AG09319 (cell line): Measurements from ENCODE around the gene PLEKHG5.

Experiments
- DNase-seq: peaks from one replicate; pipeline ENCODE4 v3.0.0-alpha.2; 2010; ENCODE audit warnings: low read depth; ENCODE audit errors: extremely low read depth
- TF ChIP-seq, protein P1 (sequence below): IDR thresholded peaks from 2 replicates; pipeline ENCODE4 v1.5.1; 2011; ENCODE audit warnings: low read depth, mild to moderate bottlenecking, inconsistent platforms, low read length, moderate library complexity

PLEKHG5 gene

GRCh38 chr1:6500544-6501278, 9.2 kb upstream of the PLEKHG5 start:
- TF ChIP-seq, protein P1, sequence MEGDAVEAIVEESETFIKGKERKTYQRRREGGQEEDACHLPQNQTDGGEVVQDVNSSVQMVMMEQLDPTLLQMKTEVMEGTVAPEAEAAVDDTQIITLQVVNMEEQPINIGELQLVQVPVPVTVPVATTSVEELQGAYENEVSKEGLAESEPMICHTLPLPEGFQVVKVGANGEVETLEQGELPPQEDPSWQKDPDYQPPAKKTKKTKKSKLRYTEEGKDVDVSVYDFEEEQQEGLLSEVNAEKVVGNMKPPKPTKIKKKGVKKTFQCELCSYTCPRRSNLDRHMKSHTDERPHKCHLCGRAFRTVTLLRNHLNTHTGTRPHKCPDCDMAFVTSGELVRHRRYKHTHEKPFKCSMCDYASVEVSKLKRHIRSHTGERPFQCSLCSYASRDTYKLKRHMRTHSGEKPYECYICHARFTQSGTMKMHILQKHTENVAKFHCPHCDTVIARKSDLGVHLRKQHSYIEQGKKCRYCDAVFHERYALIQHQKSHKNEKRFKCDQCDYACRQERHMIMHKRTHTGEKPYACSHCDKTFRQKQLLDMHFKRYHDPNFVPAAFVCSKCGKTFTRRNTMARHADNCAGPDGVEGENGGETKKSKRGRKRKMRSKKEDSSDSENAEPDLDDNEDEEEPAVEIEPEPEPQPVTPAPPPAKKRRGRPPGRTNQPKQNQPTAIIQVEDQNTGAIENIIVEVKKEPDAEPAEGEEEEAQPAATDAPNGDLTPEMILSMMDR: no peak
- no peak for DNase-seq

DNA sequence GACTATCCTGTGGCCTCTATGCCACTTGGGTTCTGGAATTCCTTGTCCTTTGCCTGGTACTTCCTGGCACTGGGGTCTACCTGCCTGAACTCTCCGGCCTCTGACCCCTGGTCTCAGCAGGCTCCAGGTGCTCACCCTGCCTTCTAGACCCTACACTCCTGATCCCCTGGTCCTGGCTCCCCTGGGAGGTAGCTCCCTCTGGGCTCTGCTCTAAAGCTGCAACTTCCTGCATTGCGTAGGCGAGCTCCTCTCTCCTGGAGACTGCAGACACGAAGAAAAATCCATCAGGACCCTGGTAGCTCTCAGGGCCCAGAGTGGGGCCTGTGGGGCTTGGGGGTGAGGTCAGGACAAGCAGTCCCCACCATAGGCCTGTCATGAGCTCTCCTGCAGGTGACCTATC, 7.8 kb upstream of the PLEKHG5 start:
- TF ChIP-seq, protein P1: no peak
- DNase-seq: no peak

- DNase-seq: no peak
- TF ChIP-seq, protein P1: no peak
Measured at GRCh38 chr1:6498576-6499111, 7.2 kb upstream of the PLEKHG5 start.

- DNase-seq: no peak
- TF ChIP-seq, protein P1: no peak
Measured at GRCh38 chr1:6497867-6498575, 6.6 kb upstream of the PLEKHG5 start.

GRCh38 chr1:6497215-6497866, 5.9 kb upstream of the PLEKHG5 start:
- no peak for DNase-seq
- TF ChIP-seq, protein P1: no peak

- TF ChIP-seq, protein P1: no peak
Measured at GRCh38 chr1:6496890-6497214, 5.4 kb upstream of the PLEKHG5 start.

GRCh38 chr1:6496365-6496721, 4.9 kb upstream of the PLEKHG5 start:
- TF ChIP-seq, protein P1: no peak

More at GRCh38 chr1:6496890-6497214, 5.4 kb upstream of the PLEKHG5 start:
- DNase-seq: no peak

More at GRCh38 chr1:6496365-6496721, 4.9 kb upstream of the PLEKHG5 start:
- no peak for DNase-seq
